ENCODE data around the gene TREM1. TPM values are rescaled to one million over a fixed set of nuclear protein-coding genes. Genes with fewer than 3 reads are reported as not detected.

The TREM1 gene
- total and polyA plus RNA-seq, 3 donors from 2014 or later = 0.16 to 1.4 (median 0.93) TPM

- no peaks in the 10 kb centered on the region for H3K4me1 ChIP-seq
- no peak overlapping the region for H3K27ac ChIP-seq
- no peak overlapping the region for H3K4me3 ChIP-seq
- 88 to 100% methylated on average over 1 of the region's 1 CpG for WGBS, 2 donors
- H3K36me3 ChIP-seq (ENCODE audit: low read depth, missing control alignments) = no peaks in the 10 kb centered on the region
- no peaks in the 10 kb centered on the region for H3K27me3 ChIP-seq
- DNase-seq = no peak
- H3K9me3 ChIP-seq = no peaks in the 10 kb centered on the region
- intact Hi-C loops (cut with DNase I; ENCODE audit: low total_unique reads) = no loop called here
- TF ChIP-seq CTCF (IDR thresholded peaks at IDR 0.05) = no peak
- TF ChIP-seq POLR2A (IDR thresholded peaks at IDR 0.05) = no peak
These were observed 30.1 kb downstream of the TREM1 start for GRCh38 chr6:41256383-41256782.

GRCh38 chr6:41255638-41256246 is 30.7 kb downstream of the TREM1 start:
- H3K4me1 ChIP-seq = no peaks in the 10 kb centered on the region

GRCh38 chr6:41255110-41255509 is 31.4 kb downstream of the TREM1 start:
- H3K27ac ChIP-seq = no peak overlapping the region
- no peaks in the 10 kb centered on the region for H3K9me3 ChIP-seq
- H3K4me3 ChIP-seq = no peak overlapping the region
- TF ChIP-seq POLR2A (IDR thresholded peaks at IDR 0.05) (no peak), CTCF (IDR thresholded peaks at IDR 0.05) (no peak)
- H3K4me1 ChIP-seq = no peaks in the 10 kb centered on the region
- H3K27me3 ChIP-seq = no peaks in the 10 kb centered on the region
- DNase-seq = no peak
- intact Hi-C loops (cut with DNase I; ENCODE audit: low total_unique reads) = no loop called here
- no peaks in the 10 kb centered on the region for H3K36me3 ChIP-seq (ENCODE audit: low read depth, missing control alignments)

More at GRCh38 chr6:41255638-41256246, 30.7 kb downstream of the TREM1 start:
- H3K9me3 ChIP-seq = no peaks in the 10 kb centered on the region
- H3K36me3 ChIP-seq (ENCODE audit: low read depth, missing control alignments) = no peaks in the 10 kb centered on the region
- no peak overlapping the region for H3K4me3 ChIP-seq
- WGBS, 2 donors = 84 to 94% methylated on average over 2 to 5 of the region's 5 CpGs
- H3K27me3 ChIP-seq = no peaks in the 10 kb centered on the region
- TF ChIP-seq POLR2A (IDR thresholded peaks at IDR 0.05) (no peak), CTCF (IDR thresholded peaks at IDR 0.05) (no peak)
- intact Hi-C loops (cut with DNase I; ENCODE audit: low total_unique reads) = no loop called here
- no peak for DNase-seq
- H3K27ac ChIP-seq = no peak overlapping the region

- 77 to 83% methylated on average over 3 of the region's 3 CpGs for WGBS, 2 donors
- no peak for DNase-seq
- Histone ChIP-seq H3K27ac (no peak overlapping the region), H3K9me3 (no peaks in the 10 kb centered on the region), H3K4me3 (no peak overlapping the region), H3K4me1 (no peaks in the 10 kb centered on the region), H3K36me3 (ENCODE audit: low read depth, missing control alignments) (no peaks in the 10 kb centered on the region), H3K27me3 (no peaks in the 10 kb centered on the region)
- intact Hi-C loops (cut with DNase I; ENCODE audit: low total_unique reads) = no loop called here
- TF ChIP-seq POLR2A (IDR thresholded peaks at IDR 0.05) = no peak
- no peak for TF ChIP-seq CTCF (IDR thresholded peaks at IDR 0.05)
These were observed 33.9 kb downstream of the TREM1 start for GRCh38 chr6:41252401-41253169.

All from testis (tissue), 3 donors.